KG1 (cell line): Measurements from ENCODE around the gene USP19.

Experiments used
- DNase-seq: peaks from one replicate; lab custom pipeline; 2025; lab: John Stamatoyannopoulos, UW

USP19 gene

DNA sequence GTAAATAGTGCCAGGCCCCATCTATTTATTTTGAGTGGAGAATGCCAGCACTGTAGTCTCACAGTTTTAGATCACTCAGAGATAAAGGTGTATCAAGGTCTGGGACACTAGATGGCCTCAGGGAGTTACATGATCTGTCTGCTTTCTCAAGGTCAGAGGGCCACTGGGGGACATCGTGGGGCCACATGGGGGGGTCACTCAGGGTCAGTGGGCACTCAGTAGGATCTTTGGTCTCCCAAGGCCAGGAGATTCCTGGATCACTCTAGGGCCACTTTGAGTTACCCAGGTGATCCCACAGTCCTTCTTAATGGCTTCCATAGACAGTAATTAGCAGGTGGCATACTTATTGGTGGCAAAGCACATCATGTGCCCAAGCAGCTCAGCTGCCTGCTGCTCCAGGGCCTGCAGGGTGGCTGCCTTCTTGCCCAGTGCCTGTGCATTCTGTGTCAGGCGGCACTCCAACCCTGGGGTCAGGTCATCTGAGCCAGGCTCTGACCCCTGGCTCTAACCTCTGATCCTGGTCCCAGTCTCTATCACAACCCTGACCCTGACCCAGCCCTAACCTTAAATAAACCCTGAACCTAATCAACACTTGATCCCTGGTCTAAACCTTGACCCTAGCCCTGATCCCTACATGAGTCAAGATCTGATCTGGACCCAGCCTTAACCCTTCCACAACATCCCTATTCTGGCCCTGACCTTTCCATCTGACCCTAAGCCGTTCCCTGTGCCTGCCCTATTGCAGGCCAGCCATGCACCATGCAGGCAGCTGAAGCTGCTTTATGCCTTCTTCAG lies 14.0 kb upstream of the USP19 start:
- no peak for DNase-seq

GRCh38 chr3:49133226-49133951 lies 12.8 kb upstream of the USP19 start:
- no peak for DNase-seq

- no peak for DNase-seq
Measured at GRCh38 chr3:49132437-49133225, 12.0 kb upstream of the USP19 start, which contains the start of gene LAMB2. TSS of gene LAMB2 (minus strand) at chr3:49133050. CDS start at chr3:49132867, 183 bp downstream.

DNA sequence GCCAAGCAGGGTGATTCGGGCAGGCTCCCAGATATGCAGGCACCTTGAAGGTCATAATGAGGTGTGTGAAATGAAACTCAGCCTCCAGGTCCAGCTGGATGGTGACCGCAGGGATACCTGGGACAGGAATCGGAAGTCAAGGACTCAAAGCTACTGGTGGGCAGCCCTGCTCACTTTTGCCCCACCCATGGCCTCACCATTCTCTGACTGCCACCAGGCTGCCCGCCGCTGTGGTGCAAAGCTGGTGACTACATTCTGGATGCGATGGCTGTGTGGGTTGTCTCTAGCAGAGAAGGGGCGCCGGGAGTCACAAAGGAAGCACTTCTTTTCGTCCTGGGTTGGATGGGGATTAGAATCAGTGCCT lies 11.4 kb upstream of the USP19 start:
- DNase-seq = no peak

GRCh38 chr3:49131576-49131975 lies 11.0 kb upstream of the USP19 start:
- no peak for DNase-seq

- DNase-seq = no peak
Measured at GRCh38 chr3:49131040-49131439, 10.4 kb upstream of the USP19 start.

DNA sequence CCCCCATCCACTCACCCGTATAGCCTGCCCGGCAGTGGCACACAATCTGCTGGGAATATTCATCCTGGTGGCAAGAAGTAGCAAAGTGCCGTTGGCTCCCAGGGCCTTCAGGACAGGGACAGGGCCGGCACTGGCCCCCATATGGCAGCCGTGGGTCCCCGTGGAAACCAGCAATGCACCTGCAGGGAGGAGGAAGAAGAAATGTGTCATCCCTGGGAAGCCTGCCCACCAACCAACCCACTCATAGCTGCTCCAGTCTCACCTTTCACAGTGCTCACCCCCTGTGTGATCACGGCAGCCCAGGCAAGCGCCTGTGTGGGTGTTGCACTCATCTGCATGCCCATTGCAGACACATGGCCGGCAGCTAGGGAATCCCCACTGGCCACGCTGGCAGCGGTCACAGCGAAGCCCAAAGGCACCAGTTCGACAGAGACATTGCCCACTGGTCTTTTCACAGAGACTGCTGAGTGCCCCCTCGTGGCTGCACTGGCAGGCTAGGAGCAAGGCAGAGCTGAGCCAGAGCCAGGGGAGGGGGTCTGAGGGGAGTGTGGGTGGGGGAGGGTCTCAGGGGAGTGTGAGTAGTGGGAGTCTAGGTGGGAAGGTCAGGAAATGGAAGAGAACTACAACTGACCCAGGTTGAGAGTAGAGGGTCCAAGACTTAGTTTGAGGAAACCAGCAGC lies 4.5 kb upstream of the USP19 start:
- no peak for DNase-seq

GRCh38 chr3:49124203-49124602 lies 3.6 kb upstream of the USP19 start:
- no peak for DNase-seq

- no peak for DNase-seq
Measured at GRCh38 chr3:49123687-49124086, 3.1 kb upstream of the USP19 start.

GRCh38 chr3:49122886-49123545 lies 2.4 kb upstream of the USP19 start:
- no peak for DNase-seq

DNA sequence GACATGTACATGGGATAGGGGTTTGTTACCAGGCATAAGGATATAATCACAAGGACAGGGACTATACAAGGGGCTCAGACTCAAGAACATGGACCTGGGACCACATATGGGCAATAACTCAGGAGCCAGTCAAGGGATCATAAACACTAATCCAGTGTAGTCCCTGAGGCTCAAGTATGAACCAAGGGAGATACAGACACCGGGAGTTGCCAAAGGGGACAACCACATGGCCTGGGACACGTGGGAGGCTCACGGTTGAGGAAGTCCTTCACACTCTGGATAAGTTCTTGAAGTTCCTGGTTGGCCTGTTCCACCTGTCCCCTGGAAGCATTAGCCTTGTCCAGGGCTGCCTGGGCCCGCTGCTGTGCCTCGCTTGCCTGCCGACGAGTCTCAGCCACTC lies 1.8 kb upstream of the USP19 start:
- DNase-seq = no peak

GRCh38 chr3:49122022-49122421 lies 1.4 kb upstream of the USP19 start:
- no peak for DNase-seq

DNA sequence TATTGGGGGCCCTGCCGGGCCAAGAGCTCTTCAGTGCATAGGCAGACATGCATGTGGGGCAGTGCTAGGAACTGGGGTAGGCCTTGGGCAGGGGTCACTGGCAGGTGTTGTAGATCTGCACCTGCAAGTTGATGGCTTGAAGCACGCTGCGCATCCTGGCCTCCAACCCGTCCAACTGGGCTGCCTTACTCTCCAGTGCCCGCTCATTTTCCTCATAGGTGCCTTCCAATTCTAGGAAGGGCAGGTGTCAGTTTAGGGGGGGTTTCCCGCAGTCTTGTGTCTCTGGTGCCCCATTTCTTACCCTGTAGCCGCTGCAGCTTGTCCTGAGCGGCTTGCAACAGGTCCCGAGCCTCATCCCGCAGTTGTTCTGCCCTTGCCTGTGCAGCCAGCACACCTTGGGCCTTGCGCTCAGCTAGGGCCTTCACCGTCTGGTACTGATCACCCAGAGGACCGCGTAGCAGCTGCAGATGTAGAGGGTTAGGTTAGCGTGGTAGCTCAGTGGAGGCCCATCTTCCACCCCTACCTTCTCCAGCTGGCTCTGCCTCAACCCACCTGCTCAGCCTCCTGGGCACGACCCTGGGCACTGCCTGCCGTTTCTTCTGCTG lies 611 bp upstream of the USP19 start:
- no peak for DNase-seq

- no peak for DNase-seq
Measured at GRCh38 chr3:49120096-49120437, 556 bp downstream of the USP19 start.

GRCh38 chr3:49119439-49119838 lies 1.2 kb downstream of the USP19 start:
- no peak for DNase-seq

DNA sequence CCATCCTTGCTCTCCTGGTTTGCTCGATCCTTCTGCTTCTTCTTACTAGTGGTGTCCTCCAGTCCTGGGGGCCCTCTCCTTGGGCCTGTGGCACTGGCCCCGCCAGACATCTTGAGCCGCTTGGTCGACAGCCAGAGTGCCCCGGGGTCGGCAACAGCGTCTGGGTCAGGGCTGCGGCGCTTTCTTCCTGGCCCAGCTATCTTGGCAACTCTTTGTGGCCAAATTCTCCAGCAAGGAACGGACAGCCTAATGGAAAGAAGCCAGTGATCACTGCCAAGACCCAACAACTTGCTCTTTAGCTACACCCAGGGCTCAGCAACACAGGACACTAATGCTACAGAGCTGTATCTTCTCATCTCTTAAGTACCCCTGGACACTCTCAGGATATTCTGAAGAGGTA lies 1.6 kb downstream of the USP19 start:
- DNase-seq = no peak

DNA sequence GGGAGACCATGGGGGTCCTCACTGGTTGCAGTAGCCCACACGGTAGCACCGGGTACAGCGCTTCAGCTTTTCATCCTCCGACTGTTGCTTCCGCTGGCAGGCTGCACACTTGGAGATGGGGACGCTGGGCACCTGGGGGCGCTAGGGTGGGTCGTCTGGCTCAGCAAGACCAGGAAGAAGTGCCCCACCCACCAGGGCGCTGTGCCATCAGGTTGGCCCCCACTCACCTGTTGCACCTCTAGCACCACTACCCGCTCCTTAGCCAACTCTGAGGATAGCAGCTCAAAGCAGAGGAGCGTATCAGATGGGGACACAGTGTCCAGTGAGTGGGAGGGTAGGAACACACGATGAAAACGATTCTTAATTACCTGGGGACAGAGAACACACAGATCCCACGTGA lies 8.4 kb downstream of the USP19 start:
- no peak for DNase-seq

- DNase-seq = no peak
Measured at GRCh38 chr3:49111347-49111746, 9.3 kb downstream of the USP19 start.

- no peak for DNase-seq
Measured at GRCh38 chr3:49110780-49111179, 9.8 kb downstream of the USP19 start.

DNA sequence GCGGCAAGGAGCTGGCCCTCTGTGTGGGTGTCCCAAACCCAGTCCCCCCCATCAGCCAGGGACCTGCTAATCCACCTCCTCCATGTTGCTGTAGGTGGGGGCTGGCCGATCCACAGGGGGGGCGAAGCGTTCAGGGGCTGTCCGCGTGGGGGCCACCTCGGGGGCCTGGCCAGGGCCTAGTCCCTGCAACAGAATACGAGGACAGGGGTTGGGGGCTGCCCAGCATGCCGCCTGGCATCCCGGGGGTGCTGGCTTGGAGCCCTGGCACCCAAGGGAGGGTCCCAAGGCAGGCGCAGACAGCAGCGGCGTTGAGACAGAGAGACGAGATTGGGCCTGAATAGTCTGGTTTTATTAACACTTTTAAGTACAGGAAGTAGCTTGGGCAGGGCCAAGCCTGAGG lies 12.3 kb downstream of the USP19 start:
- no peak for DNase-seq
